MM.1S (cell line): ENCODE data around the gene RNF6.
A peak's percentile ranks its signal among the peaks of the same experiment; 100 is the strongest.

Experiments used
- EZH2 ChIP-seq: fragments of 300-600 bp; sonication (generic); optimal IDR thresholded peaks from 2 replicates; pipeline ENCODE3; 2017; ENCODE audit warnings: low read depth, mild to moderate bottlenecking, antibody characterized with exemption, low read length, mixed read lengths
- TF ChIP-seq, protein P1 (sequence below): fragments of 300-600 bp; sonication (generic); IDR thresholded peaks from 2 replicates; pipeline ENCODE4 v1.5.1; 2016; ENCODE audit warnings: antibody characterized with exemption, low read length, mixed read lengths

DNA sequence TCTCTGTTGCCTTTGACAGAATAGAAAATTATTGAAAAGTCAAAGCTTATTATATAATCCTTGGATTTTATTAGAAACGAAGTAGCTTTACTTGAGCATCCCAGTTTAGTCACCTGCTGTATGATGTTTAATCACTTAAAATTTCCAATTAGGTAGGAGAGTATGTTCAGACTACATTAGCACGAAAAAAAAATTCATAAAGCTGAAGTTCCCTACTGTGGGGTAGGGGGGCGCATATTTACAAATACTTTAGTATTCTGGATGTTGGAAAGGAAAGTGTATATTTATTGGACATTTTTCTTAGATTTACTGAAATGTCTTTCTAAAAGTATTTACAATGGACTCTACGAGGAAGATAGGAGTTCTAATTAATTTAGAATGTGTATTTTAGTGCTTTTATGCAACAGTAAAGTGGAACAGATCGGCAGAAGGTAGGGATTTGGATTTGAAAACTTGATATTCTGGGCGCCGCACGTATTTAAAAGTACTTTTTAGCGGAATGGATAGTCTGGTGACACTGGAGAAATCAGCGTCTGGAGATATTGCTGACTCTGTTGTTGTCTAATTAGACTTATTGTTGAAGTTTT is 33.7 kb upstream of the RNF6 start:
- TF ChIP-seq, protein P1, sequence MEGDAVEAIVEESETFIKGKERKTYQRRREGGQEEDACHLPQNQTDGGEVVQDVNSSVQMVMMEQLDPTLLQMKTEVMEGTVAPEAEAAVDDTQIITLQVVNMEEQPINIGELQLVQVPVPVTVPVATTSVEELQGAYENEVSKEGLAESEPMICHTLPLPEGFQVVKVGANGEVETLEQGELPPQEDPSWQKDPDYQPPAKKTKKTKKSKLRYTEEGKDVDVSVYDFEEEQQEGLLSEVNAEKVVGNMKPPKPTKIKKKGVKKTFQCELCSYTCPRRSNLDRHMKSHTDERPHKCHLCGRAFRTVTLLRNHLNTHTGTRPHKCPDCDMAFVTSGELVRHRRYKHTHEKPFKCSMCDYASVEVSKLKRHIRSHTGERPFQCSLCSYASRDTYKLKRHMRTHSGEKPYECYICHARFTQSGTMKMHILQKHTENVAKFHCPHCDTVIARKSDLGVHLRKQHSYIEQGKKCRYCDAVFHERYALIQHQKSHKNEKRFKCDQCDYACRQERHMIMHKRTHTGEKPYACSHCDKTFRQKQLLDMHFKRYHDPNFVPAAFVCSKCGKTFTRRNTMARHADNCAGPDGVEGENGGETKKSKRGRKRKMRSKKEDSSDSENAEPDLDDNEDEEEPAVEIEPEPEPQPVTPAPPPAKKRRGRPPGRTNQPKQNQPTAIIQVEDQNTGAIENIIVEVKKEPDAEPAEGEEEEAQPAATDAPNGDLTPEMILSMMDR = peak; percentile 32
- TF ChIP-seq EZH2 = no peak
